Measurements from ENCODE around the gene LGI1. TPM values are rescaled to one million over a fixed set of nuclear protein-coding genes. Genes with fewer than 3 reads are reported as not detected.

Gene LGI1
- total RNA-seq, 2 donors from 2014 or later = 0.44 TPM; not detected in 1

- TF ChIP-seq CTCF (IDR thresholded peaks at IDR 0.05) = no peak
- H3K4me3 ChIP-seq = no peak overlapping the region
- no peaks in the 10 kb centered on the region for H3K4me1 ChIP-seq
- DNase-seq (ENCODE audit: low spot score) = no peak
- no peak overlapping the region for H3K27ac ChIP-seq
- H3K36me3 ChIP-seq = no peaks in the 10 kb centered on the region
- no peaks in the 10 kb centered on the region for H3K9me3 ChIP-seq
- no peaks in the 10 kb centered on the region for H3K27me3 ChIP-seq
These were observed 41.0 kb upstream of the LGI1 start for GRCh38 chr10:93716766-93717165.

- no peak overlapping the region for H3K27ac ChIP-seq
- H3K4me1 ChIP-seq = no peaks in the 10 kb centered on the region
- no peaks in the 10 kb centered on the region for H3K36me3 ChIP-seq
- H3K9me3 ChIP-seq = no peaks in the 10 kb centered on the region
- H3K27me3 ChIP-seq = no peaks in the 10 kb centered on the region
- no peak overlapping the region for H3K4me3 ChIP-seq
- no peak for TF ChIP-seq CTCF (IDR thresholded peaks at IDR 0.05)
- DNase-seq (ENCODE audit: low spot score) = no peak
These were observed 38.6 kb upstream of the LGI1 start for GRCh38 chr10:93718937-93719725.

GRCh38 chr10:93719901-93720300 is 37.8 kb upstream of the LGI1 start:
- TF ChIP-seq CTCF (IDR thresholded peaks at IDR 0.05) = no peak
- Histone ChIP-seq H3K4me3 (no peak overlapping the region), H3K4me1 (no peaks in the 10 kb centered on the region), H3K27ac (no peak overlapping the region), H3K27me3 (no peaks in the 10 kb centered on the region), H3K36me3 (no peaks in the 10 kb centered on the region), H3K9me3 (no peaks in the 10 kb centered on the region)
- no peak for DNase-seq (ENCODE audit: low spot score)

DNA sequence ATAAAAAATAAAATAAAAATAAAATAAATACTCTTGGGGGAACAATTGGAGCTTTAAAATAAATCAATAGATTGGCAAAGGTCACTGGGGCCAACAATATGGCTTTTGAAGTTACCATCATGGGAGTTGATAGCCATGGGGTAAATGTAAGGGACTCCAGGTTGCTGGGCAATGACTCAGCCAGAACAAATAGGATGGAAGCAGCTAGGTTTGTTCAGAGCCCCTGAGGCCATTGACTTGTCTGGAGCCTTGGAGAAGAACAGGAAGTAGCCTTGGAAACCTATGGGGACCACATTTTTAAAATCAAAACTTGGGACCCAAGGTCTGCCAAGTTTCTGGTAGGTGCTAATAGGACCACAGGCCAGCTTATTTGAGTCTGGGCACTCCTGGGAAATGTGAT is 35.2 kb upstream of the LGI1 start:
- Histone ChIP-seq H3K4me1 (no peaks in the 10 kb centered on the region), H3K27me3 (no peaks in the 10 kb centered on the region), H3K27ac (no peak overlapping the region), H3K9me3 (no peaks in the 10 kb centered on the region), H3K36me3 (no peaks in the 10 kb centered on the region), H3K4me3 (no peak overlapping the region)
- no peak for DNase-seq (ENCODE audit: low spot score)
- TF ChIP-seq CTCF (IDR thresholded peaks at IDR 0.05) = no peak

GRCh38 chr10:93723153-93723552 is 34.6 kb upstream of the LGI1 start:
- TF ChIP-seq CTCF (IDR thresholded peaks at IDR 0.05) = no peak
- Histone ChIP-seq H3K9me3 (no peaks in the 10 kb centered on the region), H3K4me3 (no peak overlapping the region), H3K36me3 (no peaks in the 10 kb centered on the region), H3K27me3 (no peaks in the 10 kb centered on the region), H3K27ac (no peak overlapping the region), H3K4me1 (no peaks in the 10 kb centered on the region)
- no peak for DNase-seq (ENCODE audit: low spot score)

DNA sequence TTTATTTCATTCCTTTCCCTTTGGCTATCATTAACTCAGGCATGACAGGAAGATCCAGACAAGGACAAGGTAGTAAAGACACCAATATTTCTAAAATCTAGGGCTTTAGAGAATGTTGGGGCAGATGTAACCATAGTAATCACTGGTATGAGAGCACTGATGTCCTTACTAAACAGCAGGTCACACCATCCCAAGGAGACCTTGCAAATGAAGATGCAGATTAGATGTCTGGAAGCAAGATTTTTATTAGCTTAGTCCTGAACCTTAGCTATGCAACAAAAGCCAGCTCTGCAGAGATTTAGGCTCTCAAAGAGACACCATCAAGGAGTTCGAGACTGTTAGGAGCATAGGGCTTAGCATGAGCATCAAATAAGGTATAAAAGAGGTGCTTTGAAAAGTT is 31.7 kb upstream of the LGI1 start:
- no peak overlapping the region for H3K27ac ChIP-seq
- no peak overlapping the region for H3K4me3 ChIP-seq
- no peaks in the 10 kb centered on the region for H3K9me3 ChIP-seq
- no peaks in the 10 kb centered on the region for H3K4me1 ChIP-seq
- no peaks in the 10 kb centered on the region for H3K27me3 ChIP-seq
- no peak for TF ChIP-seq CTCF (IDR thresholded peaks at IDR 0.05)
- DNase-seq (ENCODE audit: low spot score) = no peak
- H3K36me3 ChIP-seq = no peaks in the 10 kb centered on the region
